K562 (cell line): Measurements from ENCODE around the gene SSU72. TPM values are rescaled to one million over a fixed set of nuclear protein-coding genes. Genes with fewer than 3 reads are reported as not detected.

ENCODE experiments used
- ATAC-seq: fragments of 200-7000 bp; cut with Tn5 transposase; 3 replicates; pipeline ENCODE4 v1.9.1; 2020; ENCODE audit warnings: moderate library complexity
- BruUV-seq: library from RNA; stranded (reverse); fragments of 400-500 nt; replicated peaks from 2 replicates; lab custom pipeline; 2021; lab: Mats Ljungman, UMichigan
- CTCF ChIA-PET: fragments of 300-600 bp; formaldehyde crosslinking; extraction: SDS; loops from one replicate; lab custom pipeline; 2021; ENCODE audit warnings: low intra/inter-chr PET ratio; lab: Yijun Ruan, JAX
- POLR2A ChIA-PET: fragments of 300-600, 350-650 bp; sonication (Branson Sonifier 250); formaldehyde crosslinking; extraction: SDS; loops from one replicate; lab custom pipeline; 2021; ENCODE audit warnings: antibody characterized with exemption, inconsistent platforms; lab: Yijun Ruan, JAX
- DNase-seq, 4 experiments: peaks; one replicate each; pipeline versions ENCODE4 v3.0.0 to v3.0.0-alpha.2; 2011 to 2018; ENCODE audit warnings: low spot score in 3 of 4, mixed read lengths in 3 of 4; ENCODE audit errors: extremely low read depth in 1 of 4
- FAIRE-seq: peaks from 2 replicates; lab custom pipeline; 2011; peaks lifted over from hg19 to GRCh38; lab: Jason Lieb, UNC
- H2AFZ ChIP-seq: 2 replicates; pipeline ENCODE4 v1.6.0; 2011; ENCODE audit warnings: low read depth, low read length, control low read depth, inconsistent platforms
- H3K27ac ChIP-seq: fragments of 200-600 bp; 3 replicates; pipeline ENCODE4 v1.8.0; 2011; ENCODE audit warnings: low read depth, mild to moderate bottlenecking, control low read depth, inconsistent platforms, low read length, moderate library complexity, mixed read lengths; ENCODE audit errors: extremely low read depth
- H3K27me3 ChIP-seq, 2 experiments: fragments of 300-600 bp in 1 of 2; 2 replicates in 1 of 2; 3 replicates in 1 of 2; pipeline versions ENCODE4 v1.6.0 to v1.8.0; 2011; ENCODE audit warnings: inconsistent platforms in 2 of 2, low read length in 2 of 2, mild to moderate bottlenecking in 1 of 2, mixed read lengths in 1 of 2, moderate library complexity in 1 of 2; ENCODE audit not compliant: control insufficient read depth in 2 of 2, insufficient read depth in 2 of 2
- H3K36me3 ChIP-seq: fragments of 300-600 bp; 3 replicates; pipeline ENCODE4 v1.8.0; 2011; ENCODE audit warnings: mild to moderate bottlenecking, low read length, inconsistent platforms; ENCODE audit not compliant: control insufficient read depth, insufficient read depth
- H3K4me1 ChIP-seq, 2 experiments: fragments of 200-600 bp in 1 of 2; replicated peaks in 1 of 2; 2 replicates in 1 of 2; 3 replicates in 1 of 2; pipeline versions ENCODE4 v1.5.1 to v1.8.0; 2011; ENCODE audit warnings: inconsistent platforms in 2 of 2, low read length in 2 of 2, mild to moderate bottlenecking in 1 of 2, mixed read lengths in 1 of 2, moderate library complexity in 1 of 2; ENCODE audit not compliant: control insufficient read depth in 2 of 2, insufficient read depth in 2 of 2
- H3K4me2 ChIP-seq: 2 replicates; pipeline ENCODE4 v1.6.1; 2011; ENCODE audit warnings: low read length, control low read depth, inconsistent platforms, mixed read lengths; ENCODE audit not compliant: insufficient read depth
- H3K4me3 ChIP-seq: fragments of 200-600 bp; sonication (generic), shearing (Covaris generic); 2 replicates; pipeline ENCODE4 v1.5.1; 2016; ENCODE audit warnings: control low read depth, inconsistent platforms
- H3K79me2 ChIP-seq: fragments of 200-600 bp; 3 replicates; pipeline ENCODE4 v1.8.0; 2011; ENCODE audit warnings: low read length, inconsistent platforms; ENCODE audit not compliant: control insufficient read depth, insufficient read depth
- H3K9ac ChIP-seq, 2 experiments: 2 replicates each; pipeline versions ENCODE4 v1.6.0 to v1.6.1; 2011; ENCODE audit warnings: low read depth in 2 of 2, low read length in 2 of 2, control low read depth in 1 of 2, inconsistent platforms in 1 of 2, mild to moderate bottlenecking in 1 of 2, mixed read lengths in 1 of 2; ENCODE audit not compliant: insufficient read depth in 1 of 2
- H3K9me1 ChIP-seq: one replicate; pipeline ENCODE4 v1.6.0; 2011; ENCODE audit warnings: inconsistent platforms, mild to moderate bottlenecking, low read length, moderate library complexity; ENCODE audit not compliant: control insufficient read depth, insufficient read depth
- H3K9me3 ChIP-seq: replicated peaks from 2 replicates; pipeline ENCODE4 v1.5.1; 2011; ENCODE audit warnings: low read depth, low read length, inconsistent platforms; ENCODE audit not compliant: control insufficient read depth, insufficient read depth
- H4K20me1 ChIP-seq: replicated peaks from 2 replicates; pipeline ENCODE4 v1.6.1; 2011; ENCODE audit warnings: low read length, inconsistent platforms, mixed read lengths; ENCODE audit not compliant: control insufficient read depth, insufficient read depth
- FIP1L1 ChIP-seq: fragments of 200-400 bp; formaldehyde crosslinking; IDR thresholded peaks from 2 replicates; pipeline ENCODE4 v1.6.1; 2018; ENCODE audit warnings: mild to moderate bottlenecking, low read depth, low read length; ENCODE audit not compliant: poor library complexity, severe bottlenecking
- MAFF ChIP-seq: IDR thresholded peaks from 2 replicates; pipeline ENCODE4 v1.6.1; 2012; ENCODE audit warnings: low read length, improper control_type of control experiment
- MYNN ChIP-seq, 2 experiments: sonication (generic); formaldehyde crosslinking in 1 of 2; IDR thresholded peaks; 2 replicates each; pipeline versions ENCODE4 v1.5.0 to v1.6.1; 2016 to 2020; ENCODE audit warnings: antibody characterized with exemption in 1 of 2, missing genetic modification reagents in 1 of 2
- POLR2G ChIP-seq: fragments of 200-400 bp; formaldehyde crosslinking; IDR thresholded peaks from 2 replicates; pipeline ENCODE4 v1.6.1; 2017; ENCODE audit warnings: low read depth, mild to moderate bottlenecking, antibody characterized with exemption, low read length, moderate library complexity
- RBFOX2 ChIP-seq: fragments of 200-400 bp; formaldehyde crosslinking; IDR thresholded peaks from 2 replicates; pipeline ENCODE4 v1.6.1; 2017; ENCODE audit warnings: low read depth, mild to moderate bottlenecking, low read length, moderate library complexity
- RBM22 ChIP-seq: fragments of 200-400 bp; formaldehyde crosslinking; IDR thresholded peaks from 2 replicates; pipeline ENCODE4 v1.6.1; 2018; ENCODE audit warnings: low read length, low read depth; ENCODE audit not compliant: poor library complexity, severe bottlenecking
- SUPT5H ChIP-seq: fragments of 450-650 bp; IDR thresholded peaks from 2 replicates; pipeline ENCODE4 v1.6.1; 2016
- WGBS: fragments of 100-300 bp; shearing (Covaris generic); methylation state at CpG from one replicate; pipeline ENCODE4 v1.1.6; 2016; ENCODE audit warnings: low coverage, mixed read lengths; ENCODE audit not compliant: insufficient coverage; ENCODE audit errors: missing lambda C conversion rate; 5-methylcytosine and 5-hydroxymethylcytosine counted together
- in situ Hi-C: fragments of 300-500 bp; cut with MboI; formaldehyde crosslinking; loops from 4 replicates; pipeline ENCODE4 v1.15.0; 2018; ENCODE audit warnings: inconsistent platforms, mixed read lengths
- intact Hi-C: fragments of 100-400 bp; cut with micrococcal nuclease; formaldehyde crosslinking; loops from 2 replicates; pipeline ENCODE4 v1.14.2; 2022
- polyA plus RNA-seq, 8 experiments: library from polyadenylated mRNA; depleted of rRNA in 4 of 8; stranded (reverse) in 5 of 8; unstranded in 3 of 8; fragments of >200 nt; fragmentation: Nextera tagmentation in 2 of 8; fragmentation: Illumina TruSeq in 1 of 8; extraction: Ambion mirVana in 2 of 8; extraction: Trizol in 1 of 8; gene quantifications; 2 replicates each; pipeline versions ENCODE4 v1.2.1 to v1.2.3, GENCODE V29; 2011 to 2014; ENCODE audit warnings: inconsistent platforms in 1 of 8, missing spikeins in 1 of 8
- total RNA-seq, 7 experiments: library from RNA; depleted of rRNA in 6 of 7; stranded (reverse); fragments of >200 nt in 6 of 7; fragmentation: Illumina TruSeq in 2 of 7; extraction: Trizol in 2 of 7; gene quantifications; 2 replicates each; pipeline versions ENCODE4 v1.2.1 to v1.2.3, GENCODE V29; 2011 to 2021; ENCODE audit warnings: low replicate concordance in 1 of 7

SSU72 gene
- total and polyA plus RNA-seq, 9 of the 15 experiments (the other 6 are each of a cell fraction or from before 2014, with no cell fraction given), result 70.8 to 201 (median 94.6) TPM

GRCh38 chr1:1562556-1563195, 12.0 kb downstream of the SSU72 start:
- Histone ChIP-seq H4K20me1 (peaks cover 16% of the 10 kb centered on the region), H3K79me2 (peaks cover 64% of the 10 kb centered on the region), H3K4me2 (no peak overlapping the region), H3K27ac (no peak overlapping the region), H3K9me1 (no peaks in the 10 kb centered on the region)
- TF ChIP-seq MAFF (no peak), FIP1L1 (no peak), RBM22 (peak; percentile 71), SUPT5H (peak; percentile 51), POLR2G (peak; percentile 73), MYNN (IDR thresholded peaks at IDR 0.05) (0 out of 2 replicates have a peak, but pooled peaks have one; percentile 18), MYNN (CRISPR knock-in tag; IDR thresholded peaks at IDR 0.05) (no peak), RBFOX2 (peak; percentile 61)
- TF ChIP-seq, all 486 proteins: peak for 5
- peak; percentile 11 for ATAC-seq
- Histone ChIP-seq H3K4me3 (no peak overlapping the region), H3K9ac (peak overlapping the region in 1 of 2 experiments; percentile 41; a peak in 2 of 4 replicates), H2AFZ (no peak overlapping the region), H3K4me1 (peaks cover 3 to 23% of the 10 kb centered on the region in 2 experiments; a peak in 3 of 5 replicates), H3K27me3 (no peaks in the 10 kb centered on the region), H3K36me3 (peaks cover 91% of the 10 kb centered on the region), H3K9me3 (peaks cover 4% of the 10 kb centered on the region; the same call in 1 of the 2 replicates)
- WGBS, result 94% methylated on average over 21 of the region's 21 CpGs
- intact Hi-C loops (no loop called here), in situ Hi-C loops (no loop called here)
- no peak for DNase-seq
- POLR2A ChIA-PET, result interaction anchor here (0.5 to 1.8 kb wide), 7 partner anchors 8 to 433 kb away, joined by 3 to 11 read pairs (median 3); no protein-coding TSS in a partner anchor
- BruUV-seq, result no TSS peak
- no peak for FAIRE-seq
- CTCF ChIA-PET, result no interaction called here
